WI38 (cell line): ENCODE measurements around the gene RHOT1.
A peak's percentile ranks its signal among the peaks of the same experiment; 100 is the strongest.
"Not testable (repeated sequence)": the region's sequence is repeated elsewhere in the genome, so short reads cannot be mapped to it uniquely, and the experiment has no call there.

Experiments used
- H3K4me3 ChIP-seq: 2 replicates; pipeline ENCODE4 v1.5.1; 2011; ENCODE audit warnings: low read depth, mild to moderate bottlenecking, control low read depth, low read length
- TF ChIP-seq, protein P1 (sequence below): IDR thresholded peaks from 2 replicates; pipeline ENCODE4 v1.5.1; 2012; ENCODE audit warnings: low read depth, mild to moderate bottlenecking, control low read depth, low read length

The RHOT1 gene

DNA sequence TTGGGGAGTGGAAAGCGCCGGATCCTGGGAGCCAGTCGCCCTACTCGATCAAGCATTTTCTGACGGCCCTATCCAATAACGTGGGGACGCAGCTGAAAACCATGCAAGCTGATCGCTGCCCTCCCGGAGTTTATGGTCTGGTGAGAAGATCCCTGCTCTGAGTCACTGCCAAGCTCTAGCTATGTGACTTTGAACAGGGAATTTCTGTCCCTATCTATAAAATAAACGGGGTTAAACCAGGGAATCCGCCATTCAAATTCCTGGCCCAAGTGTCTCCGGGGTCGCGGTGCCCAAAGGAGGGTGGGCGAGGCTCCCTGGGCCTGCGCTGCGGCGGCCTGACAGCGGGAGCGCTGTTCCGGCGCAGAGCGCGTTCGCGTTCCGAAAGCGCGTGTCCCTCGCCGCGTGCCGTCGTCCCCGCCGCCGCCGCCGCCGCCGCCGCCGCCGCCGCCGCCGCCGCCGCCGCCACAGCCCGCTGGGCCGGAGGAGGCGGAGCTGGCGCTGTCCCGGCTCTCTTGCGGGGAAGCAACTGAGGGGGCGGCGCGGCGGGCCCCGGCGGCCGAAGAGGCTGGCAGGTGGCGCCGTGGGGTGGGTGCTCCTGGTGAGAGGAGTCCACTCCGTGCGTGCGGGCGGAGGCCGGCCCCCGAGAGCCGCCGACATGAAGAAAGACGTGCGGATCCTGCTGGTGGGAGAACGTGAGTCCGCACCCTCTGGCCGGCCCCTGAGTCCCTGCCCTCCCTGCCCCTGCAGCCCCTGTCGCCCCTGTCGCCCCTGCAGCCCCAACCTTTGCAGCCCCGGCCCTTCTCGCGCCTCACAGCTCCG is at the start of gene RHOT1:
Gene RHOT1 (plus strand): TSS at position 465 of the 819 bp plus-strand sequence. CDS start 191 bp downstream, at position 656.
- H3K4me3 ChIP-seq = peak within 1 kb of the TSS; percentile 77
- TF ChIP-seq, protein P1, sequence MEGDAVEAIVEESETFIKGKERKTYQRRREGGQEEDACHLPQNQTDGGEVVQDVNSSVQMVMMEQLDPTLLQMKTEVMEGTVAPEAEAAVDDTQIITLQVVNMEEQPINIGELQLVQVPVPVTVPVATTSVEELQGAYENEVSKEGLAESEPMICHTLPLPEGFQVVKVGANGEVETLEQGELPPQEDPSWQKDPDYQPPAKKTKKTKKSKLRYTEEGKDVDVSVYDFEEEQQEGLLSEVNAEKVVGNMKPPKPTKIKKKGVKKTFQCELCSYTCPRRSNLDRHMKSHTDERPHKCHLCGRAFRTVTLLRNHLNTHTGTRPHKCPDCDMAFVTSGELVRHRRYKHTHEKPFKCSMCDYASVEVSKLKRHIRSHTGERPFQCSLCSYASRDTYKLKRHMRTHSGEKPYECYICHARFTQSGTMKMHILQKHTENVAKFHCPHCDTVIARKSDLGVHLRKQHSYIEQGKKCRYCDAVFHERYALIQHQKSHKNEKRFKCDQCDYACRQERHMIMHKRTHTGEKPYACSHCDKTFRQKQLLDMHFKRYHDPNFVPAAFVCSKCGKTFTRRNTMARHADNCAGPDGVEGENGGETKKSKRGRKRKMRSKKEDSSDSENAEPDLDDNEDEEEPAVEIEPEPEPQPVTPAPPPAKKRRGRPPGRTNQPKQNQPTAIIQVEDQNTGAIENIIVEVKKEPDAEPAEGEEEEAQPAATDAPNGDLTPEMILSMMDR = 0 out of 2 replicates have a peak, but pooled peaks have one; percentile 39

DNA sequence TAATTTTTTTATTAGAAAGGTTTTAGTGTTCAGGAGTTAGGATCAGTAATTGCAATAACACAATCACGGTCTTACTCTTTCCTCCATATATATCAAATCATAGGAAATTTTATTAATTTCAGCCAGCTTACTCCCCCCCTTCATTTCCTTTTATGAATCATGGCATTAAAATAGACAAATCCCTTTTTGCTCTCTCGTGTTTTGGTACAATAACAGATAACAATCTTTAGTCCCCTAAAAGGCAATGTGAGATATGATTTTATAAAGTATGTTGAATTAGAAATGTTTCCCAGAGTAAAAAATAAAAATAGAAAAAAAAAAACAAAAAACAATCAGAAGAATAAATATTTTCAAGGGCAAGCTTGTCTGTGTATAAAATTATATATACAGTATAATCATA is 42.6 kb upstream of the RHOT1 start:
- TF ChIP-seq, protein P1 = no peak
- H3K4me3 ChIP-seq = no peak overlapping the region

DNA sequence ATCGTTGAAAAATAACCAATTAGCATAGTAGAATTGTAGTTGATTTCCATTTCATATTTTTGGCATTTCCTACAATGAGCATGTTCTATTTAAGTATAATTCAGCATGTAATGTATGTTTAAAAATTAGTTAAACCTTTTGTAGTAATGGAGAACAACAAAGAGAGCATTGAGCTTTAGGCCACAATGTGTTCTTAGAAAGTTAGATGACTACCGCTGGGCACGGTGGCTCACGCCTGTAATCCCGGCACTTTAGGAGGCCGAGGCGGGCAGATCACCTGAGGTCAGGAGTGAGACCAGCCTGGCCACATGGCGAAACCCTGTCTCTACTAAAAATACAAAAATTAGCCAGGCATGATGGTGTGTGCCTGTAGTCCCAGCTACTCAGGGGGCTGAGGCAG is 42.0 kb upstream of the RHOT1 start:
- H3K4me3 ChIP-seq = not testable (repeated sequence)

DNA sequence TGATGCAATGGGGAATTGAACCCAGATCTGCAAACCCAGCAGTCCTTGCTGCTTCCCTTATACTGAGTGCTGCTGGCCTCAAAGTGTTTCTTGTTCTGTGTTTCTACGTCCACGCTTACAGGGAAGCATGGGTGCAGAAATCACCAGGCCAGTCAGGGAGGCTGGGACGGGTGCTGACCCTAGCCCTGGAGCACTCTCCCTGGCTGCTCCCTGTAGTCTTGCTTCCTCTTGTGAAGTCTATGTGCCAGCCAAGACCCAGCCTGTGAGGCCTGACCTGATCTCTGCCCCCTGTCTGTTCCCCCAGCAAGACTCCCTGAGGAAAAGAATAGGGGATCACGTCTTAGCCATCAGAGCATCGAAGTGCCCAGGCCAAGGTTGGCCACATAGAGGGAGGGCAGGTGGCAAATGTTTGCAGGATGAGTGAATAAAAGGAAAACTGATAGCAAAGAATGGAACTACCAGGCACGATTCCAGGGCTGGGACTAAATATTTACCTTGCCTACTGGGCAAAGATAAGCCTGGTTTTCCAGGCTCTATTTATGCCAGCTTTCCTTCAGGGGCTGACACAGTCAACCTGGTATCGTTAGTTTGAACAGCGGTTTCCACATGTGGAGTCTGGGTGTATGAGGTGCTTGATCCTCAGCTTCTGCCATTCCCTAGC is 41.2 kb upstream of the RHOT1 start:
- TF ChIP-seq, protein P1 = no peak
- H3K4me3 ChIP-seq = no peak overlapping the region

DNA sequence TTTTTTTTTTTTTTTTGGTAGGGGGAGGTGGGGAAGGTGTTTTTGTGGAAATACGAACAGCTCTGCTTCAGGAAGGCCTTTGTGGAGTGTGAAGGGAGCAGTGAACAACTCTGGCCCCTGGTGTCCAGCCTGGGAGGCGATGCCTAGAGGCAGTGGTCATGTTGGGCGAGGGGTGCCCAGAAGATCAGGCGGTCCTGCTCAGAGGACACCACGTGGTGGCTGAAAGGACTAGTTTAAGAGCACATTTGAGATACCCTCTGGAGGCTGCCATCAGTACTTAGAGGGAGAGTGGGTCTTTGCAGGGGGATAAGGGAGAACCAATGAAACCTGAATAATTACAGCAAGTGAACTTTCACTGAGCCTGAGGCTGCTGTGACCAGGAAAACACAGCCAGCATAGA is 40.1 kb upstream of the RHOT1 start:
- no peak overlapping the region for H3K4me3 ChIP-seq
- TF ChIP-seq, protein P1 = no peak

DNA sequence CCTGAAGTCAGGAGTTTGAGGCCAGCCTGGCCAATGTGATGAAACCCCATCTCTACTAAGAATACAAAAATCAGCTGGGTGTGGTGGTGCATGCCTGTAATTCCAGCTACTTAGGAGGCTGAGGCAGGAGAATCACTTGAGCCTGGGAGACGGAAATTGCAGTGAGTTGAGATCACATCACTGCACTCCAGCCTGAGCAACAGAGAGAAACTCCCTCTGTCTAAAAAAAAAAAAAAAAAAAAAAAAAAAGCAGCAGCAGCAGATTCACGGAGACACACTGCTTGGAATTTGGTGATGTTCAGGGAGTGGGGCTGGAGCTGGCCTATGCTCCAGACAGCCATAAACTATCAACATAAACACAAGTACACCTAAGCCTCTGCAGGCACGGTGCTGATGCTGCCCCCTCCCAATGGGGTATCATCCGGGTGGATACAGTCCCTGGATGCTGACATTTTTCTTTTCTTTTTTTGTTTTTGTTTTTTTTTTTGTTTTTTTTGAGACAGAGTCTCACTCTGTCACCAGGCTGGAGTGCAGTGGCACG is 39.6 kb upstream of the RHOT1 start:
- H3K4me3 ChIP-seq = no peak overlapping the region
- TF ChIP-seq, protein P1 = no peak

DNA sequence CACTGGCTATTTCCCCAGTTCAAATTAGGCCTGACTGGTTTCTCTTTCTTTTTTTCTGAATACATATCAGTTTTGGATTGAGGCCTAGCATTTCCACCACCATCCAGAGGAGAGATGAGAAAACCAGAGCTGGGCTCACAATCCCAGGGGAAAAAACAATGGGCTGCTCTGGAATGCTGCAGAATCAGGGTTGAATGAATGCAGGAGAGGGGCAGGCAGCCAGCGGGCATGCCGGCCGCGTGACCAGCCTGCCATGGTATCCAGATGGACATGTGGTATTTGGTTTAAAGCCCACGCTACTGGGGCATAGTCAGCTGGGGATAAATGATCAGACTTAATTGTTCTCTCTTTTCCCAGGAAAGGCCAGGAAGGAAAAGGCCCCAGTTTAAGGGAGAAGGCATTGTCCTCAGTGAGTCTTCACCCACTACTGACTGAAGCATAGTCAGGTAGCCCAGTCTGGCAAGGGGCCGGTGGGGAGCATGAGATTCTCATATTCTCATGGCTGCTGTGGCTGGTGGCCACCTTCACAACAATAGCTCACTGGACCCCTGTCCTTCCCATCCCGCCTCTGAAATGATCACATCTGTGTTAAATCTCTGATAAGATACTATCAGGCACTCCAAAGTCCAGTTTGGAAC is 38.7 kb upstream of the RHOT1 start:
- TF ChIP-seq, protein P1 = no peak

More for the DNA sequence above, 38.7 kb upstream of the RHOT1 start:
- H3K4me3 ChIP-seq = no peak overlapping the region
